Bronchial epithelial cell (primary cell): Measurements from ENCODE around the gene TP53I3. TPM values are rescaled to one million over a fixed set of nuclear protein-coding genes. Genes with fewer than 3 reads are reported as not detected.
"Not testable (repeated sequence)": the region's sequence is repeated elsewhere in the genome, so short reads cannot be mapped to it uniquely, and the experiment has no call there.

ENCODE experiments used
- DNase-seq: peaks from one replicate; pipeline ENCODE4 v3.0.0-alpha.2; 2010; ENCODE audit warnings: low read depth
- FAIRE-seq: peaks from 2 replicates; lab custom pipeline; 2011; peaks lifted over from hg19 to GRCh38; lab: Jason Lieb, UNC
- H3K27me3 ChIP-seq: 2 replicates; pipeline ENCODE4 v1.5.1; 2011; ENCODE audit warnings: low read length; ENCODE audit not compliant: control insufficient read depth, insufficient read depth
- H3K36me3 ChIP-seq: 2 replicates; pipeline ENCODE4 v1.5.1; 2011; ENCODE audit warnings: low read length; ENCODE audit not compliant: control insufficient read depth, insufficient read depth
- H3K4me3 ChIP-seq: 2 replicates; pipeline ENCODE4 v1.5.1; 2011; ENCODE audit warnings: mild to moderate bottlenecking, low read depth, low read length, control low read depth
- CTCF ChIP-seq: IDR thresholded peaks from 2 replicates; pipeline ENCODE4 v1.5.1; 2011; ENCODE audit warnings: mild to moderate bottlenecking, moderate library complexity, low read length, control low read depth, inconsistent platforms; ENCODE audit not compliant: insufficient read depth, severe bottlenecking
- total RNA-seq: library from RNA; depleted of rRNA; stranded (reverse); fragments of >200 nt; gene quantifications from 2 replicates; pipeline ENCODE4 v1.2.1, GENCODE V29; 2014

Gene TP53I3
- total RNA-seq, 1 donor from 2014 or later: 34.5 TPM

GRCh38 chr2:24046599-24046929 is 38.1 kb downstream of the TP53I3 start:
- H3K36me3 ChIP-seq: no peaks in the 10 kb centered on the region
- no peak for TF ChIP-seq CTCF
- FAIRE-seq (no peak), DNase-seq (peak; percentile 14)
- H3K27me3 ChIP-seq: no peaks in the 10 kb centered on the region
- H3K4me3 ChIP-seq: peak overlapping the region; percentile 95

GRCh38 chr2:24045511-24046508 is 38.8 kb downstream of the TP53I3 start:
- Histone ChIP-seq H3K36me3 (no peaks in the 10 kb centered on the region), H3K4me3 (no peak overlapping the region), H3K27me3 (no peaks in the 10 kb centered on the region)
- FAIRE-seq: no peak
- no peak for TF ChIP-seq CTCF
- DNase-seq: no peak

GRCh38 chr2:24043133-24043532 is 41.5 kb downstream of the TP53I3 start:
- H3K36me3 ChIP-seq, DNase-seq, H3K27me3 ChIP-seq, FAIRE-seq, H3K4me3 ChIP-seq: not testable (repeated sequence)

GRCh38 chr2:24040511-24040910 is 44.1 kb downstream of the TP53I3 start:
- TF ChIP-seq CTCF: no peak
- Histone ChIP-seq H3K27me3 (no peaks in the 10 kb centered on the region), H3K36me3 (peaks cover 4% of the 10 kb centered on the region), H3K4me3 (no peak overlapping the region)
- DNase-seq (no peak), FAIRE-seq (no peak)

GRCh38 chr2:24038786-24039499 is 45.7 kb downstream of the TP53I3 start:
- no peak for FAIRE-seq
- H3K4me3 ChIP-seq: no peak overlapping the region

More at GRCh38 chr2:24038786-24039499, 45.7 kb downstream of the TP53I3 start:
- DNase-seq: no peak
- Histone ChIP-seq H3K36me3 (peaks cover 4% of the 10 kb centered on the region), H3K27me3 (no peaks in the 10 kb centered on the region)
- TF ChIP-seq CTCF: no peak

Other genes with a start within 250 kb of the TP53I3 start
- 8.7 and 11.8 TPM in 2 replicates for gene ATAD2B, start 157.7 kb downstream of the TP53I3 start, total RNA-seq
- 10.5 and 11.6 TPM in 2 replicates for gene UBXN2A, start 144.4 kb downstream of the TP53I3 start, total RNA-seq
- gene MFSD2B, start 74.7 kb downstream of the TP53I3 start, total RNA-seq: under 0.01 TPM in 1 of 2 replicates, not detected in the other
- 4.1 and 7.1 TPM in 2 replicates for gene WDCP, start 37.4 kb downstream of the TP53I3 start, total RNA-seq
- 16.5 and 30.0 TPM in 2 replicates for gene FKBP1B, start 35.1 kb downstream of the TP53I3 start, total RNA-seq
- 202 and 223 TPM in 2 replicates for gene SF3B6, start 8.5 kb downstream of the TP53I3 start, total RNA-seq
- under 0.01 and 0.38 TPM in 2 replicates for gene PFN4, start 38.5 kb upstream of the TP53I3 start, total RNA-seq
- gene FAM228B, start 38.6 kb upstream of the TP53I3 start, total RNA-seq: 3.2 and 5.0 TPM in 2 replicates
- gene FAM228A, start 90.2 kb upstream of the TP53I3 start, total RNA-seq: 0.13 TPM in 1 of 2 replicates, not detected in the other